Tibial nerve (tissue), 4 donors: Measurements from ENCODE around the gene ZDHHC7.

Experiments used
- EP300 ChIP-seq, 2 donors: sonication (generic); formaldehyde crosslinking; IDR thresholded peaks; one replicate each; pipeline ENCODE4 v1.6.1; 2017; ENCODE audit warnings: antibody characterized with exemption in 2 of 2, mild to moderate bottlenecking in 1 of 2
- POLR2A ChIP-seq, 2 donors: fragments of 450-650 bp; IDR thresholded peaks; one replicate each; pipeline ENCODE4 v1.6.1; 2017; ENCODE audit warnings: antibody characterized with exemption in 2 of 2, mild to moderate bottlenecking in 2 of 2, moderate library complexity in 2 of 2
- TF ChIP-seq, protein P1 (sequence below), 5 experiments: fragments of 200-600 bp in 3 of 5; fragments of 450-650 bp in 2 of 5; sonication (generic) in 3 of 5; IDR thresholded peaks; one replicate each; pipeline ENCODE4 v1.5.1; 2016 to 2019; ENCODE audit warnings: antibody characterized with exemption in 5 of 5, mild to moderate bottlenecking in 3 of 5, moderate library complexity in 2 of 5

GRCh38 chr16:84950906-84951305 lies 60.4 kb downstream of the ZDHHC7 start:
- TF ChIP-seq, protein P1, sequence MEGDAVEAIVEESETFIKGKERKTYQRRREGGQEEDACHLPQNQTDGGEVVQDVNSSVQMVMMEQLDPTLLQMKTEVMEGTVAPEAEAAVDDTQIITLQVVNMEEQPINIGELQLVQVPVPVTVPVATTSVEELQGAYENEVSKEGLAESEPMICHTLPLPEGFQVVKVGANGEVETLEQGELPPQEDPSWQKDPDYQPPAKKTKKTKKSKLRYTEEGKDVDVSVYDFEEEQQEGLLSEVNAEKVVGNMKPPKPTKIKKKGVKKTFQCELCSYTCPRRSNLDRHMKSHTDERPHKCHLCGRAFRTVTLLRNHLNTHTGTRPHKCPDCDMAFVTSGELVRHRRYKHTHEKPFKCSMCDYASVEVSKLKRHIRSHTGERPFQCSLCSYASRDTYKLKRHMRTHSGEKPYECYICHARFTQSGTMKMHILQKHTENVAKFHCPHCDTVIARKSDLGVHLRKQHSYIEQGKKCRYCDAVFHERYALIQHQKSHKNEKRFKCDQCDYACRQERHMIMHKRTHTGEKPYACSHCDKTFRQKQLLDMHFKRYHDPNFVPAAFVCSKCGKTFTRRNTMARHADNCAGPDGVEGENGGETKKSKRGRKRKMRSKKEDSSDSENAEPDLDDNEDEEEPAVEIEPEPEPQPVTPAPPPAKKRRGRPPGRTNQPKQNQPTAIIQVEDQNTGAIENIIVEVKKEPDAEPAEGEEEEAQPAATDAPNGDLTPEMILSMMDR (IDR thresholded peaks at IDR 0.05) = no peak
- TF ChIP-seq EP300 (IDR thresholded peaks at IDR 0.05) (no peak), POLR2A (IDR thresholded peaks at IDR 0.05) (no peak)
